Stimulated activated CD4-positive, alpha-beta T cell treated with anti-CD3 and anti-CD28 coated beads, TNF-alpha, amount 100 ng/mL, for 1 hour (primary cell): ENCODE results near the gene AFAP1L1.

ENCODE experiments used
- DNase-seq, 3 donors: peaks; one replicate each; pipeline ENCODE4 v3.0.0-alpha.2; 2020; ENCODE audit warnings: low read depth in 3 of 3, low spot score in 1 of 3

The AFAP1L1 gene

GRCh38 chr5:149283626-149284480, 12.2 kb downstream of the AFAP1L1 start:
- no peak for DNase-seq

- no peak for DNase-seq
Observed at GRCh38 chr5:149284501-149284900, 12.8 kb downstream of the AFAP1L1 start.

- no peak for DNase-seq
Observed at GRCh38 chr5:149285153-149285552, 13.5 kb downstream of the AFAP1L1 start.

GRCh38 chr5:149288436-149288835, 16.8 kb downstream of the AFAP1L1 start:
- no peak for DNase-seq

GRCh38 chr5:149289301-149289700, 17.6 kb downstream of the AFAP1L1 start:
- DNase-seq: no peak

- no peak for DNase-seq
Observed at GRCh38 chr5:149294872-149295829, 23.5 kb downstream of the AFAP1L1 start.

- no peak for DNase-seq
Observed at GRCh38 chr5:149297340-149298025, 25.8 kb downstream of the AFAP1L1 start.

GRCh38 chr5:149298163-149298562, 26.5 kb downstream of the AFAP1L1 start:
- DNase-seq: no peak

GRCh38 chr5:149298842-149299404, 27.3 kb downstream of the AFAP1L1 start:
- no peak for DNase-seq

GRCh38 chr5:149299451-149300054, 27.9 kb downstream of the AFAP1L1 start:
- DNase-seq: no peak

- DNase-seq: no peak
Observed at GRCh38 chr5:149300441-149300840, 28.8 kb downstream of the AFAP1L1 start.

GRCh38 chr5:149301049-149301743, 29.5 kb downstream of the AFAP1L1 start:
- DNase-seq: no peak

GRCh38 chr5:149301744-149302380, 30.2 kb downstream of the AFAP1L1 start:
- DNase-seq: no peak

GRCh38 chr5:149302641-149303040, 31.0 kb downstream of the AFAP1L1 start:
- no peak for DNase-seq

- no peak for DNase-seq
Observed at GRCh38 chr5:149303210-149303609, 31.6 kb downstream of the AFAP1L1 start.

GRCh38 chr5:149304195-149305078, 32.8 kb downstream of the AFAP1L1 start:
- DNase-seq: no peak

- no peak for DNase-seq
Observed at GRCh38 chr5:149309354-149309753, 37.7 kb downstream of the AFAP1L1 start.

GRCh38 chr5:149310488-149310887, 38.8 kb downstream of the AFAP1L1 start:
- DNase-seq: no peak
